GM18951 (cell line): ENCODE results near the gene SMIM14.
"Not testable (repeated sequence)": the region's sequence is repeated elsewhere in the genome, so short reads cannot be mapped to it uniquely, and the experiment has no call there.

ENCODE experiments used
- POLR2A ChIP-seq: IDR thresholded peaks from 4 replicates; pipeline ENCODE4 v1.6.1; 2011; ENCODE audit warnings: mild to moderate bottlenecking; ENCODE audit not compliant: insufficient read length, insufficient read depth; ENCODE audit errors: extremely low read depth
- in situ Hi-C: fragments of 300-500 bp; cut with MboI; formaldehyde crosslinking; loops from one replicate; pipeline ENCODE4 v1.12.0; 2022; ENCODE audit warnings: low sequenced_read_pairs, mixed read lengths, inconsistent platforms; ENCODE audit not compliant: unreplicated experiment

Gene SMIM14

GRCh38 chr4:39655876-39656275, 17.2 kb upstream of the SMIM14 start:
- in situ Hi-C loops = no loop called here

DNA sequence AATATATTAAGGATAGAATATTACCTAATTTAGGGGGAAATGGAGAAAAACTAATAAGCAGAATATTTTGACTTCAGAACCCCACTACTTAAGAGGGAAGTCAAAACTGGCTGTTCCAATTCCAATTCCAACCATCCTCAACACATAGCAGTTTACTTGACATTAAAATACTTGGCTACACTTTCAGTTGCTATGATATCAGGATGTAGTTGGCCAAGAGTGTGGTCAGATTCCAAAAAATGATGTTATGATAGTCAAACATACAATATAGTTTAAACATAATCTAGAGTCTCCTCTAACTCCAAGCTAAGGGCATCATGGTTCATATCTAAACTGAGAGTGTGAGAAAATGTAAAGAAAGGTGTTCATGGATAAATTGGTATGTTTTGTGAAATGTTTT, 16.5 kb upstream of the SMIM14 start:
- no peak for TF ChIP-seq POLR2A
- in situ Hi-C loops = no loop called here

More at GRCh38 chr4:39655876-39656275, 17.2 kb upstream of the SMIM14 start:
- TF ChIP-seq POLR2A = no peak

DNA sequence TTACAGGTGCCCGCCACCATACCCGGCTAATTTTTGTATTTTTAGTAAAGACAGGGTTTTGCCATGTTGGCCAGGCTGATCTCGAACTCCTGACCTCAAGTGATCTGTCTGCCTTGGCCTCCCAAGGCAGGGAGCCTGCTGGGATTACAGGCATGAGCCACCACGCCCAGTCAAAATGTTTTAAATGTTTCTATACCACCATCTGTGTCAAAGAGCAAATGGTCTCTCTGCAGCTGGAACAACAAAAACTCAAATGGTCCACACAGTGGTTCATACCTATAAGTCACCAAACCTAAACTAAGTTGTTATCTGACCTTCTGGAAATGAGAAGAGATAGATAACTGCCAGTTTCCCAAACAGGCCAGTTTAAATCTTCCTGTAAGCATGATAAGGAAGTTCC, 12.9 kb upstream of the SMIM14 start:
- in situ Hi-C loops = not testable (repeated sequence)

GRCh38 chr4:39649639-39650265, 11.1 kb upstream of the SMIM14 start:
- TF ChIP-seq POLR2A = no peak
- in situ Hi-C loops = no loop called here

DNA sequence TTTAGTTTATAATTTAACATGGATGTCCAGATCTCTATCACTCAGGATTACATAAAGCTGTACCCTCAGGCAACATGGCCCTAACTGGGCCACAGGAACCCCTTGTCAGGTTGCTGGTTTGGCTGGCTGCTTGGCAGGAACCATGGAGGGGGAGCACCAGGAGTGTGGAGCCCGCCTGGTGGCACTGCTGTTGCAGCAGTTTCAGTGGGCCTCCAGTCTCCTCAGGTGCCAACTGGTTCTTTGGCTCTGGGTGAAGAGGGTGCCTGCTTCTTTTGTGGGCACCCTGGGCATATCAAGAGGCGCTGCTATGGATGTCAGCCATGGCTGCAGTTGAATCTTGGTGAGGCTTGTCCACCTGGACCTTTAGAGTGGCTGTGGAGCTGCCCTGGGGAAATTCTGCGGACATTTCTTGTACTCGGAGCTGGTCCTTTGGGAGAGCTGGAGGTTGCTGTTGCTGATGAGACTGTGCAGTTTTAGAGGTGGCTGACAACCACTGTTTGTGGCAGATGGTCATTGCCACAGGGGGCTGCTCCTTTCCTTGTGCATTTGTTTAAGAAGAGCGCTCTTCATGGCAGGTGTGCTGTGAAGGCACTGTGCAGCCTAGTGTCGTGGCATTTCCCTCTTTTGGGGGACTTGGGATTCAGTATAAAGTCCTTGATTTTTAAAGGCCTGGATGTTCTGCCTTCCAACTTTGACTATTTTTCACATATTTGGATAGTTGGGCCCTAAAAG, 10.3 kb upstream of the SMIM14 start:
- no peak for TF ChIP-seq POLR2A
- in situ Hi-C loops = no loop called here

- in situ Hi-C loops = no loop called here
- no peak for TF ChIP-seq POLR2A
Measured at GRCh38 chr4:39648213-39648612, 9.5 kb upstream of the SMIM14 start.

DNA sequence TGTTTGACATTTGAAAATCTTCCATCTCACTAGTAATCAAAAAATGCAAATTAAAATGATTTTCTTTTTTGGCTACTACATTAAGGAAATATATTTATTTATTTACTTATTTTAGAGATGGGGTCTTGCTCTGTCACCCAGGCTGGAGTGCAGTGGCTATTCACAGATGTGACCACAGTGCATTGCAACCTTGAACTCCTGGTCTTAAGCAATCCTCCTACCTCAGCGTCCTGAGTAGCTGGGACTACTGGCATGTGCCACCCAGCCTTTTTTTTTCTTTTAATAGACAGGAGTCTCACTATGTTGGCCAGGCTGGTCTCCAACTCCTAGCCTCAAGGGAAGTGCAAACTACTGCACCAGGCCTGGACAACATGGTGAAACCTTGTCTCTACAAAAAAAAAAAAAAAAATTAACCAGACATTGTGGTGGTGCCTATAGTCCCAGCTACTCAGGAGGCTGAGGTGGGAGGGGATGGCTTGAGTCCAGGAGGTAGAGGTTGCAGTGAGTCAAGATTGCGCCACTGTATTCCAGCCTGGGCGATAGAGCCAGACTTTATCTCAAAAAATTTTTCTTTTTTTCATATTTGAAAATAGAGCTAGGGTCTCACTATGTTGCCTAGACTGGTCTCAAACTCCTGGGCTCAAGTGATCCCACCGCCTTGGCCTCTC, 4.4 kb upstream of the SMIM14 start:
- TF ChIP-seq POLR2A = no peak
- in situ Hi-C loops = no loop called here

GRCh38 chr4:39641451-39641850, 2.8 kb upstream of the SMIM14 start:
- in situ Hi-C loops = no loop called here
- TF ChIP-seq POLR2A = no peak

GRCh38 chr4:39637586-39638353, 895 bp downstream of the SMIM14 start:
- peak; percentile 24 for TF ChIP-seq POLR2A
- in situ Hi-C loops = no loop called here

DNA sequence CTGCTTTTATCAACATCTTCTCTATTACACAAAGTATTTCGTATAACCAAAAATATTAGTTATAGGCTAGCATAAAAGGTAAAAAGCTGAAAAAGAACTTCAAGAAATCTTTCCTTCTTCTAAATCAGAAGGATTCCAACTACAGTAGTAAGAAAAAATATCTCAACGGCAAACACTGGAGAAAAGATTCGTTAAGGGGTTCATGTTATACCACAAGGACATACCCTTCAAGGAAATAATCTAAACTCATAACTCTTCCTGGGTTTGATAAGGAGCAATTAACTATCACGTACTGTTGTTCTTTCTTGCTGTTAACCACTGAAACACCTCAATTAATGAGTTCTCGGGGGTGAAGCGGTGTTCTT, 1.5 kb downstream of the SMIM14 start:
- no peak for TF ChIP-seq POLR2A
- in situ Hi-C loops = no loop called here

DNA sequence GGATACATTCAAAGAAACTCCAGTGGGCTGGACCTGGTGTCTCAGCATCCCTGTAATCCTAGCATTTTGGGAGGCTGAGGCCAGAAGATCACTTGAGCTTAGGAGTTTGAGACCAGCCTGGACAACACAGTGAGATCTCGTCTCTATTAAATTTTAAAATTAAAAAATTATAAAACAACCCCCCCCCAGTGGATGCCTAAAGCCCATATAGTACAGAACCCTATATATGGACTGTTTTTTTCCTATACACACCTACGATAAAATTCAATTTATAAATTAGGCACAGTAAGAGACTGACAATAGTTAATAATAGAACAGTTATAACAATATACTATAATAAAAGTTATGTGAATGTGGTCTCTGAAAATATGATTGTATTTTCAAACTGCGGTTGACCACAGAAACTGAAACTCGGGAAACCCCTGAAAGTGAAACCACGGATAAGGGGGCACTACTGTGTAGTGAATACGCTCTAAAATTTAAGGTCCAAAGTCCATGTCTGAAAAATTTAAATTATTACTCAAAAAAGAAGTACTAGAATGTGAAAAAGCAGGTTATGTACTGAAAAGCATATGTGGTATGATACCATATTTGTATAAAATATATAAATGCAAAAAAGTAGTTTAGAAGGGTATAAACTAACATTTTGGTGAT, 2.0 kb downstream of the SMIM14 start:
- in situ Hi-C loops = no loop called here
- TF ChIP-seq POLR2A = no peak

GRCh38 chr4:39635023-39635422, 3.6 kb downstream of the SMIM14 start:
- in situ Hi-C loops = no loop called here
- TF ChIP-seq POLR2A = no peak

GRCh38 chr4:39631700-39632079, 7.0 kb downstream of the SMIM14 start:
- in situ Hi-C loops = no loop called here
- TF ChIP-seq POLR2A = no peak

DNA sequence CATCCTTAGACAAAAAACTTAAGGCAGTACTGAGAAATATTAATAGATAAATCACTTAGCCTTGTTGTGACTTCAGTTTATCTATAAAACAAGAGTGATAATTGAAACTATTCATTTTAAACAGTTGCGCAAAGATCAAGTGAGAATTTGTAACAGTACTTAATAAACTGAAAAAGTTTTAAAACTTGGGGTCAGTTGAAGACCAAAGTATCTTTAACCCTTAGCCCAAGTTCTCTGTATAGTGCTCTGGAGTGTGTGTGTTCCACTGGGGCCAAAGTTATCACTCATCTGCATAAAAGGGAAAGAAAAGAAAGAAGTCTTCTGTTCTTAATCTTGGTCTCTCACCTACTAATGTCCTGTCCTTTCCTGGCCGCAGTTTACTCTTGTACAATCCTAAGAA, 11.3 kb downstream of the SMIM14 start:
- TF ChIP-seq POLR2A = no peak
- in situ Hi-C loops = no loop called here
